ENCODE measurements around the gene WDR82. TPM values are rescaled to one million over a fixed set of nuclear protein-coding genes. Genes with fewer than 3 reads are reported as not detected.

The WDR82 gene
- total and polyA plus RNA-seq, 2 experiments from 2014 or later = 25.2 to 71.8 TPM

GRCh38 chr3:52237006-52237656 is 41.3 kb downstream of the WDR82 start:
- H3K4me3 Mint-ChIP-seq = peak overlapping the region; percentile 52; the same call in 2 of the 3 replicates
- peaks cover 15% of the 10 kb centered on the region for H3K36me3 Mint-ChIP-seq (ENCODE audit: low read depth)
- H3K4me1 Mint-ChIP-seq = peaks cover 51% of the 10 kb centered on the region
- peak overlapping the region; percentile 93; the same call in 1 of the 2 replicates for H3K4me3 ChIP-seq
- H3K4me2 ChIP-seq = peak overlapping the region; percentile 99
- no peak for TF ChIP-seq REST (IDR thresholded peaks at IDR 0.05; ENCODE audit: unreplicated experiment)
- no peak for TF ChIP-seq EZH2phosphoT487 (IDR thresholded peaks at IDR 0.05; ENCODE audit: unreplicated experiment)
- TF ChIP-seq ZNF331 (CRISPR knock-in tag; IDR thresholded peaks at IDR 0.05; ENCODE audit: low read depth) = no peak
- no peak for TF ChIP-seq ETS1 (IDR thresholded peaks at IDR 0.05)
- TF ChIP-seq ZNF114 (CRISPR knock-in tag; IDR thresholded peaks at IDR 0.05) = no peak
- no peak for TF ChIP-seq ZNF462 (CRISPR knock-in tag; IDR thresholded peaks at IDR 0.05)
- no peak for TF ChIP-seq STAT1 (IDR thresholded peaks at IDR 0.05; ENCODE audit: unreplicated experiment)
- TF ChIP-seq CREB1 (CRISPR knock-in tag; IDR thresholded peaks at IDR 0.05; ENCODE audit: low read depth) = no peak
- TF ChIP-seq POLR2AphosphoS5 (IDR thresholded peaks at IDR 0.05; ENCODE audit: low read depth) = no peak
- no peak for TF ChIP-seq NANOG (IDR thresholded peaks at IDR 0.05; ENCODE audit: borderline replicate concordance)
- peaks cover 33% of the 10 kb centered on the region for H3K4me1 ChIP-seq (ENCODE audit: insufficient read depth)
- no peak overlapping the region for H2AFZ ChIP-seq
- peaks cover 15% of the 10 kb centered on the region for H3K27me3 Mint-ChIP-seq (ENCODE audit: insufficient read depth, low read depth, poor library complexity)
- H3F3A ChIP-seq (replicated peaks; ENCODE audit: low read depth) = peaks cover 16% of the 10 kb centered on the region; the same call in 1 of the 2 replicates
- no peak overlapping the region for H3K27ac ChIP-seq (ENCODE audit: low read depth)
- H3K9me2 ChIP-seq (ENCODE audit: insufficient read depth) = no peaks in the 10 kb centered on the region
- no peaks in the 10 kb centered on the region for H3K9me3 Mint-ChIP-seq
- DNase-seq (ENCODE audit: low spot score) = no peak
- H3K27ac Mint-ChIP-seq = peak overlapping the region; percentile 88
- ATAC-seq = no peak
- no peaks in the 10 kb centered on the region for H3K36me3 ChIP-seq (ENCODE audit: insufficient read depth)
- no peaks in the 10 kb centered on the region for H3K27me3 ChIP-seq (ENCODE audit: insufficient read depth)
- H3K79me2 ChIP-seq (replicated peaks; ENCODE audit: insufficient read depth) = peaks cover 25% of the 10 kb centered on the region
- H4K20me1 ChIP-seq (replicated peaks; ENCODE audit: insufficient read depth) = 0 out of 2 replicates have a peak, but pooled peaks cover 5% of the 10 kb centered on the region

Data from GM23338 (cell line).